SK-N-SH (cell line): Measurements from ENCODE around the gene CDX1.

Experiments used
- EP300 ChIP-seq, 2 experiments: IDR thresholded peaks; 2 replicates each; pipeline versions ENCODE4 v1.4.0 to v1.6.1; 2012; ENCODE audit warnings: borderline replicate concordance in 1 of 2, low read depth in 1 of 2, low read length in 1 of 2
- GABPA ChIP-seq: IDR thresholded peaks from 2 replicates; pipeline ENCODE4 v1.4.0; 2012; ENCODE audit warnings: low read depth, mild to moderate bottlenecking
- MAX ChIP-seq: IDR thresholded peaks from 2 replicates; pipeline ENCODE4 v1.4.0; 2012; ENCODE audit warnings: low read depth
- MXI1 ChIP-seq: IDR thresholded peaks from 2 replicates; pipeline ENCODE4 v1.6.1; 2012; ENCODE audit warnings: mild to moderate bottlenecking, low read depth, low read length, improper control_type of control experiment
- NFIC ChIP-seq: IDR thresholded peaks from 2 replicates; pipeline ENCODE4 v1.4.0; 2012; ENCODE audit warnings: borderline replicate concordance
- POLR2AphosphoS5 ChIP-seq: IDR thresholded peaks from 2 replicates; pipeline ENCODE4 v1.6.1; 2012; ENCODE audit warnings: low read depth, low read length
- RAD21 ChIP-seq: IDR thresholded peaks from 2 replicates; pipeline ENCODE4 v1.6.1; 2012; ENCODE audit warnings: mild to moderate bottlenecking, low read length
- SMC3 ChIP-seq: IDR thresholded peaks from 2 replicates; pipeline ENCODE4 v1.6.1; 2012; ENCODE audit warnings: low read depth, low read length, improper control_type of control experiment
- TAF1 ChIP-seq: IDR thresholded peaks from 2 replicates; pipeline ENCODE4 v1.6.1; 2012; ENCODE audit warnings: low read depth, mild to moderate bottlenecking, low read length, moderate library complexity, borderline replicate concordance
- TCF12 ChIP-seq: IDR thresholded peaks from 2 replicates; pipeline ENCODE4 v1.4.0; 2012
- TF ChIP-seq, protein P1 (sequence below): fragments of 200-600 bp; sonication (generic); IDR thresholded peaks from 2 replicates; pipeline ENCODE4 v1.6.1; 2017; ENCODE audit warnings: antibody characterized with exemption, mild to moderate bottlenecking, moderate library complexity
- TF ChIP-seq, protein P2 (sequence below): fragments of 150-350 bp; IDR thresholded peaks from 2 replicates; pipeline ENCODE4 v1.6.1; 2017; ENCODE audit warnings: antibody characterized with exemption, low read length, low read depth, borderline replicate concordance
- TF ChIP-seq, protein P3 (sequence below): IDR thresholded peaks from 2 replicates; pipeline ENCODE4; 2012

GRCh38 chr5:150120617-150121447 lies 45.7 kb upstream of the CDX1 start:
- TF ChIP-seq, protein P1, sequence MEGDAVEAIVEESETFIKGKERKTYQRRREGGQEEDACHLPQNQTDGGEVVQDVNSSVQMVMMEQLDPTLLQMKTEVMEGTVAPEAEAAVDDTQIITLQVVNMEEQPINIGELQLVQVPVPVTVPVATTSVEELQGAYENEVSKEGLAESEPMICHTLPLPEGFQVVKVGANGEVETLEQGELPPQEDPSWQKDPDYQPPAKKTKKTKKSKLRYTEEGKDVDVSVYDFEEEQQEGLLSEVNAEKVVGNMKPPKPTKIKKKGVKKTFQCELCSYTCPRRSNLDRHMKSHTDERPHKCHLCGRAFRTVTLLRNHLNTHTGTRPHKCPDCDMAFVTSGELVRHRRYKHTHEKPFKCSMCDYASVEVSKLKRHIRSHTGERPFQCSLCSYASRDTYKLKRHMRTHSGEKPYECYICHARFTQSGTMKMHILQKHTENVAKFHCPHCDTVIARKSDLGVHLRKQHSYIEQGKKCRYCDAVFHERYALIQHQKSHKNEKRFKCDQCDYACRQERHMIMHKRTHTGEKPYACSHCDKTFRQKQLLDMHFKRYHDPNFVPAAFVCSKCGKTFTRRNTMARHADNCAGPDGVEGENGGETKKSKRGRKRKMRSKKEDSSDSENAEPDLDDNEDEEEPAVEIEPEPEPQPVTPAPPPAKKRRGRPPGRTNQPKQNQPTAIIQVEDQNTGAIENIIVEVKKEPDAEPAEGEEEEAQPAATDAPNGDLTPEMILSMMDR, result no peak
- TF ChIP-seq SMC3 (no peak), TAF1 (no peak), GABPA (no peak), RAD21 (no peak), MAX (no peak), POLR2AphosphoS5 (no peak), NFIC (no peak), EP300 (IDR thresholded peaks at IDR 0.05; ENCODE audit: borderline replicate concordance in 1 of 2, low read depth in 1 of 2, low read length in 1 of 2) (no peak), MXI1 (no peak), TCF12 (no peak)
- TF ChIP-seq, protein P2, sequence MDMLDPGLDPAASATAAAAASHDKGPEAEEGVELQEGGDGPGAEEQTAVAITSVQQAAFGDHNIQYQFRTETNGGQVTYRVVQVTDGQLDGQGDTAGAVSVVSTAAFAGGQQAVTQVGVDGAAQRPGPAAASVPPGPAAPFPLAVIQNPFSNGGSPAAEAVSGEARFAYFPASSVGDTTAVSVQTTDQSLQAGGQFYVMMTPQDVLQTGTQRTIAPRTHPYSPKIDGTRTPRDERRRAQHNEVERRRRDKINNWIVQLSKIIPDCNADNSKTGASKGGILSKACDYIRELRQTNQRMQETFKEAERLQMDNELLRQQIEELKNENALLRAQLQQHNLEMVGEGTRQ, result no peak
- TF ChIP-seq, protein P3, sequence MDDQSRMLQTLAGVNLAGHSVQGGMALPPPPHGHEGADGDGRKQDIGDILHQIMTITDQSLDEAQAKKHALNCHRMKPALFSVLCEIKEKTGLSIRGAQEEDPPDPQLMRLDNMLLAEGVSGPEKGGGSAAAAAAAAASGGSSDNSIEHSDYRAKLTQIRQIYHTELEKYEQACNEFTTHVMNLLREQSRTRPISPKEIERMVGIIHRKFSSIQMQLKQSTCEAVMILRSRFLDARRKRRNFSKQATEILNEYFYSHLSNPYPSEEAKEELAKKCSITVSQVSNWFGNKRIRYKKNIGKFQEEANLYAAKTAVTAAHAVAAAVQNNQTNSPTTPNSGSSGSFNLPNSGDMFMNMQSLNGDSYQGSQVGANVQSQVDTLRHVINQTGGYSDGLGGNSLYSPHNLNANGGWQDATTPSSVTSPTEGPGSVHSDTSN, result no peak
